Adipocyte (in vitro differentiated cells): ENCODE results near the gene SLC35G6.
"Not testable (repeated sequence)": the region's sequence is repeated elsewhere in the genome, so short reads cannot be mapped to it uniquely, and the experiment has no call there.

Experiments
- DNase-seq: peaks from one replicate; pipeline ENCODE4 v3.0.0-alpha.2; 2015; ENCODE audit warnings: low read depth
- H3K27me3 ChIP-seq: replicated peaks from 2 replicates; pipeline ENCODE4 v1.7.0; 2013; ENCODE audit warnings: mild to moderate bottlenecking, low read length, moderate library complexity; ENCODE audit not compliant: control insufficient read depth, insufficient read depth
- H3K36me3 ChIP-seq: 2 replicates; pipeline ENCODE4 v1.7.0; 2013; ENCODE audit warnings: low read length, mild to moderate bottlenecking, moderate library complexity; ENCODE audit not compliant: control insufficient read depth, insufficient read depth, severe bottlenecking
- H3K4me1 ChIP-seq: 2 replicates; pipeline ENCODE4 v1.7.0; 2013; ENCODE audit warnings: mild to moderate bottlenecking, low read length, moderate library complexity; ENCODE audit not compliant: control insufficient read depth, insufficient read depth
- H3K4me3 ChIP-seq: 2 replicates; pipeline ENCODE4 v1.7.0; 2013; ENCODE audit warnings: mild to moderate bottlenecking, low read length, moderate library complexity
- H3K9ac ChIP-seq: 2 replicates; pipeline ENCODE4 v1.7.0; 2013; ENCODE audit warnings: mild to moderate bottlenecking, low read length, moderate library complexity
- H3K9me3 ChIP-seq: 2 replicates; pipeline ENCODE4 v1.7.0; 2013; ENCODE audit warnings: mild to moderate bottlenecking, low read length, moderate library complexity; ENCODE audit not compliant: control insufficient read depth

Gene SLC35G6

DNA sequence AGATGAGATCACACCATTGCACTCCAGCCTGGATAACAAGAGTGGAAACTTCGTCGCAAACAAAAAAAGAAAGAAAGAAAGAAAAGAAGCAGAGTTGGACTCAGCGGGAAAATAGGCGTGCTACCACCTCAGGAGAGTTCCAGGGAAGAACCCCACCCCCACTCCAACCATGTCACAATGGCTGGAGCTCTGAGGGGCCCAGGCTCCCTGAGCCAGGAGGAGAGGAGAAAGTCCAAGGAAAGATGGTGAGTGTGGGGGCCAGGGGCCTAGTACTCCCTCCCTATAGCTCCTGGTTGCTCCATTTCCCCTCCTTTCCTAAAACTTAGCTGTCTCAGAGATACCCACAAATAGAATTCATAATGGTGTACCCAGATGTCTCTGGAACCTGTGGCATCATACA is at the start of gene SLC35G6:
Gene SLC35G6 (plus strand): TSS at position 172 of the 400 bp plus-strand sequence. CDS start 71 bp downstream, at position 243.
- not testable (repeated sequence) for H3K9me3 ChIP-seq, H3K27me3 ChIP-seq, DNase-seq, H3K36me3 ChIP-seq
- H3K4me1 ChIP-seq: peaks cover 39% of the 10 kb centered on the region
- peak within 1 kb of the TSS; percentile 88 for H3K4me3 ChIP-seq
- H3K9ac ChIP-seq: peak within 1 kb of the TSS; percentile 98

DNA sequence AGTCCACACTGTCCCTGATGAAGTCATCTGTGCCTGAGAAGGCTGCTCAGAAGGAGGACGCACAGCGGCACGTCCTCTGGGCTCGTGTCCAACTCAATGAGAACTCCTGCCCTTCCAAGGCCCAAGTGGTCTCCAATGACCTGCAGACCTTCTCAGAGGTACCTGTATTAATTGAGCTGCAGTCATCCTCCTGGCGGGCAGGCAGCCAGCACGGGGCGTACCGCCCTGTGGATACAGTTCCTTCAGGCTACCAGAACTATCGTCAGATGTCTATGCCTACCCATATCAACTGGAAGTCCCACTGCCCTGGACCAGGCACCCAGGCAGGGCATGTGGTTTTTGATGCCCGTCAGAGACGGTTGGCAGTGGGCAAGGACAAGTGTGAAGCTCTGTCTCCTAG is 49.0 kb upstream of the SLC35G6 start:
- Histone ChIP-seq H3K27me3 (no peaks in the 10 kb centered on the region), H3K9ac (no peak overlapping the region), H3K9me3 (no peaks in the 10 kb centered on the region), H3K36me3 (no peaks in the 10 kb centered on the region), H3K4me1 (peaks cover 9% of the 10 kb centered on the region), H3K4me3 (no peak overlapping the region)
- DNase-seq: no peak

DNA sequence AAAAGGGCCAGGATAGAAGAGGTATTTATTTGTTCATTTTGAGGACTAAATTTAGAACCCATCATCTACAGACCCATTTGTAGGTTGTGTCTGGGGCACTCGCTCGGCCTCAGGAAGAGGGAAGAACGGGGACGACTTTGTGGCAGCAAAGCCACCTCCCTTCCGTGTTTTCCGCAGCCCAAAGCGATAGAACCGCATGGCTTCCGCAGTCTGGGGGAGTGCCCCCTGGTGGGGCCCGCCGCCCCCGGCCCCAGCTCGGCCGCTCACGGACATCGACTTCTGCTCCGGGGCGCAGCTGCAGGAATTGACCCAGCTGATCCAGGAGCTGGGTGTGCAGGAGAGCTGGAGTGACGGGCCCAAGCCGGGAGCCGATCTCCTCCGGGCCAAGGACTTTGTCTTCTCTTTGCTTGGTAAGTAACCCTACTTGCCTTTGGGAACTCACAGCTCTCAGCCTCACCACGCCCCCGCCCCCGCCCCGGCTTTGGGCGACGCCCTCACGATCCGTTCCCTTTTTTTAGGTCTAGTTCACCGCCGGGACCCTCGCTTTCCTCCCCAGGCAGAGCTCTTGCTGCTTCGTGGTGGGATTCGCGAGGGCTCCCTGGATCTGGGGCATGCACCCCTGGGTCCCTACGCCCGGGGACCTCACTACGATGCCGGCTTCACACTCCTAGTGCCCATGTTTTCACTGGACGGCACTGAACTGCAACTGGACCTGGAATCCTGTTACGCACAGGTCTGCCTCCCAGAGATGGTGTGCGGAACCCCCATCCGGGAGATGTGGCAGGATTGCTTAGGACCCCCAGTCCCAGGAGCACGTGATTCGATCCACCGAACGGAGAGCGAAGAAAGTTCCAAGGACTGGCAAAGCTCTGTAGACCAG is 45.3 kb upstream of the SLC35G6 start:
- Histone ChIP-seq H3K4me3 (peak overlapping the region; percentile 64), H3K36me3 (no peaks in the 10 kb centered on the region), H3K9me3 (no peaks in the 10 kb centered on the region), H3K27me3 (peaks cover 15% of the 10 kb centered on the region), H3K9ac (peak overlapping the region; percentile 48), H3K4me1 (peaks cover 23% of the 10 kb centered on the region)
- DNase-seq: peak; percentile 38

DNA sequence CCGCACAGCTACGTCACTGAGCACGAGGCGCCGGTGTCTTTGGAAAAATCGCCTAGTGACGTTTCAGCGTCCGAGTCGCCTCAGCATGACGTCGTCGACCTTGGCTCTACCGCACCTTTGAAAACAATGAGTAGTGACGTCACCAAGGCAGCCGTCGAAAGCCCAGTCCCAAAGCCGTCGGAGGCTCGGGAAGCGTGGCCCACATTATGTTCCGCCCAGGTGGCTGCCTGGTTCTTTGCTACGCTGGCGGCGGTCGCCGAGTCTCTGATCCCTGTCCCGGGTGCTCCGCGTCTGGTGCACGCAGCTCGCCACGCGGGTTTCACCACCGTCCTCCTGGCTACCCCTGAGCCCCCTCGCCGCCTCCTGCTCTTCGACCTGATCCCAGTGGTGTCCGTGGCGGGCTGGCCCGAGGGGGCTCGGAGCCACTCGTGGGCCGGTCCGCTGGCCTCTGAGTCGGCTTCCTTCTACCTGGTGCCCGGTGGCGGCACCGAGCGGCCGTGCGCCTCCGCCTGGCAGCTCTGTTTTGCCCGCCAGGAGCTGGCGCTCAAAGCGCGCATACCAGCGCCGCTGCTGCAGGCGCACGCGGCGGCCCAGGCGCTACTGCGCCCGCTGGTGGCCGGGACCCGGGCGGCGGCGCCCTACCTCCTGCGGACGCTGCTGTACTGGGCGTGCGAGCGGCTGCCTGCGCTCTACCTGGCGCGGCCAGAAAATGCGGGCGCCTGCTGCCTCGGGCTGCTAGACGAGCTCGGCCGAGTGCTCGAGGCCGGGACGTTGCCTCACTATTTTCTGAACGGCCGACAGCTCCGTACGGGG is 44.5 kb upstream of the SLC35G6 start:
- H3K36me3 ChIP-seq: no peaks in the 10 kb centered on the region
- H3K9ac ChIP-seq: peak overlapping the region; percentile 56
- DNase-seq: peak; percentile 91
- peaks cover 15% of the 10 kb centered on the region for H3K27me3 ChIP-seq
- H3K9me3 ChIP-seq: no peaks in the 10 kb centered on the region
- H3K4me1 ChIP-seq: peaks cover 25% of the 10 kb centered on the region
- peak overlapping the region; percentile 64 for H3K4me3 ChIP-seq

DNA sequence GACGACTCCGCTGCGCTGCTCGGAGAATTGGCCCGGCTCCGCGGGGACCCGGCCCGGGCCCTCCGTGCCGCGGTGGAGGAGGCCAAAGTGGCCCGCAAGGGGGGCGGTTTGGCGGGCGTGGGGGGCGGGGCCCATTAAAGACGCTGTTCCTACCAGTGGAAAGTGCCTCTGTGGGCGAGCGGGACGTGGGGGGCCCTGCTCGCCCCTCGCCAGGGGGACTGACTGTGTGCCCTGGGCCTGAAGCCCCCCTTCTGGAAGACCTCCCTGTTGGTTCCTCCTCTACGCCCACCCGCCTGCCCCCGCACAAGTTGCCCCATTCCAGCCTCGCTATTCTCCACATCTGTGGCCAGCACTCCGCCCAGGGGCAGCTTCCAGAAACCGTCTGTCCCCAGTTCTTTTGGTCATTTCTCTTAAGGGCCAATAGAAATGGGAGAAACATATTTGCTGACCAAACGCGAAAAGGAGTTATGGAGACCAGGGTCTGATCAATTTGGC is 43.8 kb upstream of the SLC35G6 start:
- Histone ChIP-seq H3K27me3 (peaks cover 15% of the 10 kb centered on the region), H3K9me3 (no peaks in the 10 kb centered on the region), H3K4me1 (peaks cover 25% of the 10 kb centered on the region), H3K36me3 (no peaks in the 10 kb centered on the region), H3K4me3 (peak overlapping the region; percentile 64), H3K9ac (no peak overlapping the region)
- no peak for DNase-seq

DNA sequence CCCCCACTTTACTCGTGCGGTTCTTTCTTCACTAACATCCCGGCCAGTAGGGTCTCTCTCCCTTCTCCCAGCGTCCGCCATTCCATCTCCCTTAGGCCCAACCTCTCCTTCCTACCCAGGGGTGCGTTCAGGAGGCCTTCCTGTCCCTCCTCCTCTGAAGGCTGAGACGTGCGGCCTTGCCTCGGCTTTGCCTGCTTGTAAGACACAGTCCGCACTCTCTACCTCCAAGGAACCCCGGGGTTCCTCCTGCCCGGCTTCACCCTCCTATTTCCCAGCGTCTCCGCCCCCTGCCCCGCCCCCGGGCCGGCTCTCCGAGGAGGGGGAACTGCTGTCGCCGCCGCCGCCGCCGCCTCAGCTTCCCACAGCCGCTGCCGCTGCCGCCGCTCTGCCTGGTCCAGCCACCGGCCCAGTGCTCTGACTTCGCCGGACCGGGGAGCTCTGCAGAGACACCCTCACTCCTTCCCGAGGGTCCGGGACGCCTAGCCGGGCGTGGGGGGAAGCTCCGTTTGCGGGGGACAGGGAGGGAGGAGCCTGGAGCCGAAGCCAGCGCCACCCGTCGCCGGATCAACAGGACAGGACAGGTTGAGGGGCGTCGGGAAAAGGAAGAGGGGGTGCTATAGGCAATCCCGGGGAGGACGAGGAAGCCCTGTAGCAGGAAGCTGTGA is 43.2 kb upstream of the SLC35G6 start:
- Histone ChIP-seq H3K4me3 (peak overlapping the region; percentile 64), H3K9me3 (no peaks in the 10 kb centered on the region), H3K27me3 (peaks cover 15% of the 10 kb centered on the region), H3K9ac (peak overlapping the region; percentile 25), H3K36me3 (no peaks in the 10 kb centered on the region), H3K4me1 (peaks cover 25% of the 10 kb centered on the region)
- peak; percentile 38 for DNase-seq

DNA sequence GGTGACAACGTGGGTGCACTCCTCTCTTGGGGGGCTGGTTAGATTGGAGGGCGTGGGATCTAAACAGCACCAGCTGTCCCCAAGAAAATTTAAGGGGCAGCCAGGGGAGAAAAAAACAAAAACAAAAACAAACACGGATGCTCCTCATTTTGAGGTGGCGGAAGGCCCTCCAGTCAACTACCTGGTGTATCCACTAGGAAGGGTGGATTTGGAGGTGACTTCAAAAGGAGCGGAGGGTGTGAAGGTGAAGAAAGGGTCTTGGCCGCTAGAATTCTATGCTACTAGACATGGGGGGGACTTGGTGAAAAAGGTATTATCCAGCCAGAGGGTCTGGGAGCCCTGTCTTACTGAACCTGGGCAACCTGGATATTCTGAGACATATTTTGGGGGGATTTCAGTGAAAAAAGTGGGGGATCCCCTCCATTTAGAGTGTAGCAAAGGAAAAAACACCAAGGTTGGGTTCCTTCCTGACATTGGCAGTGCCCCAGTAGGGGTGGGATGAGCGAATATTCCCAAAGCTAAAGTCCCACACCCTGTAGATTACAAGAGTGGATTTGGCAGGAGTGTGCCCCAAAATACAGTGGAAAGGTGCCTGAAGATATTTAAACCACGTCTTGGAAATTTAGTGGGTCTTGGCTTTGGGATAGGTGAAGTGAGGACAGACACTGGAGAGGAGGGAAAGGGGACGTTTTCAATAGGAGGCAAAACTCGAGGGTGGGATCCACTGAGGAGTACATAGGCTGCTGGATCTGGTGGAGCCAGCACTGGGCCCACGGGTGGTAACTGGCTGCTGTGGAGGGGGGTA is 42.4 kb upstream of the SLC35G6 start:
- peaks cover 15% of the 10 kb centered on the region for H3K27me3 ChIP-seq
- H3K4me1 ChIP-seq: peaks cover 25% of the 10 kb centered on the region

DNA sequence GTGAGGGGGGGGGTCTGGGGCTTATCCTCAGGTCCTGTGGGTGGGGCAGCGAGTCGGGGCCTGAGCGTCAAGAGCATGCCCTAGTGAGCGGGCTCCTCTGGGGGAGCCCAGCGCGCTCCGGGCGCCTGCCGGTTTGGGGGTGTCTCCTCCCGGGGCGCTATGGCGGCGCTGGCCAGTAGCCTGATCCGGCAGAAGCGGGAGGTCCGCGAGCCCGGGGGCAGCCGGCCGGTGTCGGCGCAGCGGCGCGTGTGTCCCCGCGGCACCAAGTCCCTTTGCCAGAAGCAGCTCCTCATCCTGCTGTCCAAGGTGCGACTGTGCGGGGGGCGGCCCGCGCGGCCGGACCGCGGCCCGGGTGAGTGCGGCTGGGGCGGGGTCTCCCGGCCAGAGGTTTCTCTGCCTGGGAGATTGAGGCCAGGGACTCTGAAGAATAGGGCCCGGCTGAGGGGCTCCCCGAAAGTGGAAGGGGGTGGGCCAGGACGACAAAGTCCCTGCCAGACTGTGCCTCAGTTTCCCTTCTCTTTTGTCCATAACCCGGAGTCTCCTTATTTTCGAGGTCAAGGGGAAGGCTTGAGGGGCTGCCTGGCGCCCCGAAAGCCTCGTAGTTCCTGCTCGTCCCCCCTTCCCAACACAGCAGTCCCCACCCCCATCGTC is 41.7 kb upstream of the SLC35G6 start, which contains the start of gene FGF11:
Gene FGF11 (plus strand): TSS at position 51 of the 651 bp plus-strand sequence. CDS start 109 bp downstream, at position 160.
- DNase-seq: peak; percentile 33
- Histone ChIP-seq H3K9me3 (no peaks in the 10 kb centered on the region), H3K4me1 (peaks cover 28% of the 10 kb centered on the region), H3K9ac (peak within 1 kb of the TSS; percentile 54), H3K4me3 (peak within 1 kb of the TSS; percentile 71), H3K27me3 (peaks cover 15% of the 10 kb centered on the region), H3K36me3 (no peaks in the 10 kb centered on the region)

More for the DNA sequence above, 42.4 kb upstream of the SLC35G6 start:
- Histone ChIP-seq H3K36me3 (no peaks in the 10 kb centered on the region), H3K9me3 (no peaks in the 10 kb centered on the region), H3K4me3 (peak overlapping the region; percentile 64), H3K9ac (no peak overlapping the region)
- DNase-seq: no peak

DNA sequence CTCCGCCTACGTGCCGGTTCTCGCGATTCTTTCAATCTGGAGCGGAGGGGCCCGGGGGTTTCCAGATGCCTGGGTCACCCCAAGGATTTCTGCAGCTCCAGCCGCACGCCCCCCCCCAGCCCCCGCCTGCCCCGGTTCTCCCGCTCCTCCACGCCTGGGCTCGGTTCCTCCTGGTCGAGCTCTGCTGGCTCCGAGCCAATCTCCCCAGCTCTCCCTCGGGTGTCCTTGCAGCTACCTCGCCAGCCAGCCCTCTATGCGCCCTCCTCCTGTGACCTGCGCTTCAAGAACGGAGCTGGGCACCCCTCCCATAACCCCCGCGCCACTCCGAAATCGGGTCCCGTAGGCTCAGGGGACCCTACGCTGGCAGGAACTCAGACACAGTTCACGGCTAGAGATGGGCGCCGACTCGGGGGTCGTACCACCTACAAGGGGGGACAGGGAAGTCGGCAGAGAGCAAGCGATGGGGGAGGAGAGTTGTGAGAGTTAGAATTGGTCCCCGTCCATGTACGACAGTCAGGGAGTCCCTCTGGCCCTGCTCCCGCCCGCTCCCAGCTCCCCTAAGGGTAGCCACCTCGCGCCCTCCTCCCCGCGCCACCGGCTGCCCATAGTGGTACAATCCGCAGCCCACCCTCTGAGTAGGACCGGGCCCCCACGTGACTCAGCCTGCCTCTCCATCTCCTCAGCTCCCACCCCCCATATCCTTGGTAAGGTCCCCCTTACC is 41.0 kb upstream of the SLC35G6 start:
- peak; percentile 72 for DNase-seq
- no peaks in the 10 kb centered on the region for H3K36me3 ChIP-seq
- H3K9me3 ChIP-seq: no peaks in the 10 kb centered on the region
- H3K4me1 ChIP-seq: peaks cover 28% of the 10 kb centered on the region
- peak overlapping the region; percentile 71 for H3K4me3 ChIP-seq
- H3K27me3 ChIP-seq: peaks cover 15% of the 10 kb centered on the region
- peak overlapping the region; percentile 54 for H3K9ac ChIP-seq
